Lower lobe of right lung (tissue), 2 donors: ENCODE data around the gene VSX2. TPM values are rescaled to one million over a fixed set of nuclear protein-coding genes. Genes with fewer than 3 reads are reported as not detected.

Experiments
- ATAC-seq, 2 donors: fragments of 200-7000 bp; cut with Tn5 transposase; one replicate each; pipeline ENCODE4 v1.9.1; 2020 to 2022; ENCODE audit warnings: mild to moderate bottlenecking in 2 of 2, moderate library complexity in 2 of 2
- DNase-seq: peaks from one replicate; pipeline ENCODE4 v3.0.0-alpha.2; 2020
- H3K27ac ChIP-seq: fragments of 200-600 bp; one replicate; pipeline ENCODE4 v1.8.0; 2022
- H3K27me3 ChIP-seq: fragments of 200-600 bp; one replicate; pipeline ENCODE4 v1.8.0; 2022; ENCODE audit warnings: low read depth
- H3K36me3 ChIP-seq: fragments of 200-600 bp; one replicate; pipeline ENCODE4 v1.8.0; 2022; ENCODE audit warnings: mild to moderate bottlenecking
- H3K4me1 ChIP-seq: fragments of 200-600 bp; one replicate; pipeline ENCODE4 v1.8.0; 2022
- H3K4me3 ChIP-seq: fragments of 200-600 bp; one replicate; pipeline ENCODE4 v1.8.0; 2022; ENCODE audit warnings: mild to moderate bottlenecking
- H3K9me3 ChIP-seq: fragments of 200-600 bp; one replicate; pipeline ENCODE4 v1.8.0; 2022
- intact Hi-C: fragments of 100-400 bp; cut with DNase I; formaldehyde crosslinking; loops from one replicate; pipeline ENCODE4 v1.11.0; 2022
- total RNA-seq: library from RNA; stranded (reverse); fragmentation: NEBNext Ultra II Directional; extraction: Animal tissue kit (Norgen Biotek cat#: 25700); gene quantifications from one replicate; pipeline ENCODE4 v1.2.1, GENCODE V29; 2021
- TF ChIP-seq, protein P1 (sequence below): fragments of 200-600 bp; IDR thresholded peaks from one replicate; pipeline ENCODE4 v1.8.0; 2022; ENCODE audit warnings: antibody characterized with exemption, mild to moderate bottlenecking
- donor health status: DM: no; HTN: yes; CAD: no; lungs with severe emphysema.

Gene VSX2
- total RNA-seq, 1 donor from 2014 or later: not detected

DNA sequence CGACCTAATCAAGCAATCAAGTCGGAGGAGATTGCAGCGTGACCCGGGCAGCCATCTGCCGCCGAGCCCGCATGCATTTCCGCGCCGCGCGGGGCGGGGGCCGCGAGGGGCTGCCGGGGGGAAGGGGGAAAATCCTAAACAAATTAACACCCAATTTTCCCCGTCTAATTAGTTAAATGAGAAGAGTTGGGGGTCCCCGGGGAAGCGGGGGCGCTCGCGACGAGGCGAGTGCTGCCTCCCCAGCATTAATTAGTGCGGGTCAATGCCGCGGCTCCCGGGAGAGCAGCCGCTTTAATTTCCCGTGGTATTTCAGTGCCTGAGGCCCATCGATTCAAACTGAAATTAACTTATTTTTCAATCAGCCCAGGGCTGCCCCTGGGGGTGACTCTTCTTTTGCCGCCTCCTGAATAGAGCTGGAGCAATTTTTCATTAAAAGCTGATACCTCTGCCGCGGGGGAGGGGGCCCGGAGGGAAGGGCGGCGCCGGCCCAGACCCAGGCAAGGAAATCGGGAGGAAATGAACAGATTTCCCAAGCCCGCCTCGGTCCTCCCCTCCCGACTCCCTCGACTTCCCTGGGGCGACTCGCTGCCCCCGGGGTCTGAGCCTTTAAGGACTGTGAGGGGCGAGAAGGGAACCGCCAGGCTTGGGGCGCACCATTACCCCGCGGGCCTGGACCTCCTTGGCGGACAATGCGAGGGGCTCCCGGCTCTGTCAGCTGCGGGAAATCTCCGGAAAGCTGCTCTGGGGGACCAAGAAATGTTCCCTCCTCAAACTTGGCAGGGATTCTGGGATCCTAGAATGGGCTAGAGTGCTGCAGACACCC lies 18.9 kb downstream of the VSX2 start:
- Histone ChIP-seq H3K36me3 (no peaks in the 10 kb centered on the region), H3K27ac (no peak overlapping the region), H3K4me1 (peaks cover 16% of the 10 kb centered on the region), H3K4me3 (peak overlapping the region; percentile 68), H3K27me3 (peaks cover 9% of the 10 kb centered on the region), H3K9me3 (no peaks in the 10 kb centered on the region)
- no peak for DNase-seq
- peak in 1 of 2 donors; percentile 31 for ATAC-seq
- TF ChIP-seq, protein P1, sequence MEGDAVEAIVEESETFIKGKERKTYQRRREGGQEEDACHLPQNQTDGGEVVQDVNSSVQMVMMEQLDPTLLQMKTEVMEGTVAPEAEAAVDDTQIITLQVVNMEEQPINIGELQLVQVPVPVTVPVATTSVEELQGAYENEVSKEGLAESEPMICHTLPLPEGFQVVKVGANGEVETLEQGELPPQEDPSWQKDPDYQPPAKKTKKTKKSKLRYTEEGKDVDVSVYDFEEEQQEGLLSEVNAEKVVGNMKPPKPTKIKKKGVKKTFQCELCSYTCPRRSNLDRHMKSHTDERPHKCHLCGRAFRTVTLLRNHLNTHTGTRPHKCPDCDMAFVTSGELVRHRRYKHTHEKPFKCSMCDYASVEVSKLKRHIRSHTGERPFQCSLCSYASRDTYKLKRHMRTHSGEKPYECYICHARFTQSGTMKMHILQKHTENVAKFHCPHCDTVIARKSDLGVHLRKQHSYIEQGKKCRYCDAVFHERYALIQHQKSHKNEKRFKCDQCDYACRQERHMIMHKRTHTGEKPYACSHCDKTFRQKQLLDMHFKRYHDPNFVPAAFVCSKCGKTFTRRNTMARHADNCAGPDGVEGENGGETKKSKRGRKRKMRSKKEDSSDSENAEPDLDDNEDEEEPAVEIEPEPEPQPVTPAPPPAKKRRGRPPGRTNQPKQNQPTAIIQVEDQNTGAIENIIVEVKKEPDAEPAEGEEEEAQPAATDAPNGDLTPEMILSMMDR: no peak
- intact Hi-C loops: loop anchor here (10.0 kb wide), 1 partner anchor 143 kb away; no protein-coding TSS in a partner anchor

DNA sequence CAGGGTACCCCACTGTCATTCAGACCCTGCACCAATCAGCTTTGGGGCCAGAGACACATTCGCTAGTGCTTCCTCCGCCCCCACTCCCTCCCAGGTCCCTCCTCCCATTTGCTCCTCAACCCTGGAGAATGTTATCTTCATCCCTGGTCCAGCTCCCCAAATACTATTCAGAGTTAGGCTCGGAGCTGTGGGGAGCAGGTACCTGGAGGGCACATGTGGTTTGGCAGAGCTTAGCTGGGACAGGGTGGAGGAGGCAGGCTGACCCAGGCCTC lies 19.5 kb downstream of the VSX2 start:
- intact Hi-C loops: loop anchor here (10.0 kb wide), 1 partner anchor 144 kb away; no protein-coding TSS in a partner anchor
- DNase-seq (no peak), ATAC-seq (no peak)
- H3K9me3 ChIP-seq: no peaks in the 10 kb centered on the region
- H3K27me3 ChIP-seq: peaks cover 9% of the 10 kb centered on the region
- TF ChIP-seq, protein P1: no peak
- H3K27ac ChIP-seq: no peak overlapping the region
- no peaks in the 10 kb centered on the region for H3K36me3 ChIP-seq
- H3K4me1 ChIP-seq: peaks cover 16% of the 10 kb centered on the region
- no peak overlapping the region for H3K4me3 ChIP-seq

DNA sequence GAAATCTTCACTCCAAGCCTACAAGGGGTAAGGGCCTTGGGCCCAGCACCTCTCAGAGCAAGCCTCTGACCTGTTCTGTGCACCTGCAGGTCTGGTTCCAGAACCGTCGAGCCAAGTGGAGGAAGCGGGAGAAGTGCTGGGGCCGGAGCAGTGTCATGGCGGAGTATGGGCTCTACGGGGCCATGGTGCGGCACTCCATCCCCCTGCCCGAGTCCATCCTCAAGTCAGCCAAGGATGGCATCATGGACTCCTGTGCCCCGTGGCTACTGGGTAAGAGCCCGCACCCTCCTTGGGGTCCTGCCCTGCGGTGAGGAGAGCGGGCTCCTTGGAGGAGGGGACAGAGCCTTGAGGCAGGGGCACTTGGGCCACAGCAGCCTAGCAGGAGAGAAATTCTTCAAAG lies 20.3 kb downstream of the VSX2 start:
- DNase-seq (no peak), ATAC-seq (no peak)
- Histone ChIP-seq H3K4me1 (peaks cover 16% of the 10 kb centered on the region), H3K9me3 (no peaks in the 10 kb centered on the region), H3K27me3 (peaks cover 9% of the 10 kb centered on the region), H3K36me3 (no peaks in the 10 kb centered on the region), H3K27ac (no peak overlapping the region), H3K4me3 (no peak overlapping the region)
- TF ChIP-seq, protein P1: no peak
- intact Hi-C loops: loop anchor here (10.0 kb wide), 1 partner anchor 145 kb away; no protein-coding TSS in a partner anchor

DNA sequence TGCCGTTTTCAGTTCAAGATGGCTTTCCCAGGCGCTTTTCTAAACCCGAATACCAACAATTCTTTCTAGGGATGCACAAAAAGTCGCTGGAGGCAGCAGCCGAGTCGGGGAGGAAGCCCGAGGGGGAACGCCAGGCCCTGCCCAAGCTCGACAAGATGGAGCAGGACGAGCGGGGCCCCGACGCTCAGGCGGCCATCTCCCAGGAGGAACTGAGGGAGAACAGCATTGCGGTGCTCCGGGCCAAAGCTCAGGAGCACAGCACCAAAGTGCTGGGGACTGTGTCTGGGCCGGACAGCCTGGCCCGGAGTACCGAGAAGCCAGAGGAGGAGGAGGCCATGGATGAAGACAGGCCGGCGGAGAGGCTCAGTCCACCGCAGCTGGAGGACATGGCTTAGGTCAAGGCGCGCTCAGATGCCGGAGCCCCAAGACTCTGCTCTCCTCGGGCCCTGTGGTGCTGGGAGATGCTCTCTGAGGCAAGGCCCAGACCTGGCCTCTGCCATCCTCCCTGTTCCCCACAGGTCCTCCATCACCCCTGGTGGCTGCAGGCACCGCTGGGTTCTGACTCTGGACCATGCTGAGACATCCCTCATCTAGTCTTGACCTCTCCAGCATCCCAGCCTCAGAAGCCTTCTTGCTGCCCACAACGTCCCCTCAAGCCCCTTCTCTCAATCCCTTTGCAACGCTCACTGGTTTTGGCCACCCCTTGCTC lies 21.4 kb downstream of the VSX2 start:
- TF ChIP-seq, protein P1: no peak
- Histone ChIP-seq H3K4me1 (peaks cover 16% of the 10 kb centered on the region), H3K27ac (no peak overlapping the region), H3K27me3 (peaks cover 9% of the 10 kb centered on the region), H3K4me3 (no peak overlapping the region), H3K36me3 (no peaks in the 10 kb centered on the region), H3K9me3 (no peaks in the 10 kb centered on the region)
- no peak for ATAC-seq
- no peak for DNase-seq
- intact Hi-C loops: no loop called here

DNA sequence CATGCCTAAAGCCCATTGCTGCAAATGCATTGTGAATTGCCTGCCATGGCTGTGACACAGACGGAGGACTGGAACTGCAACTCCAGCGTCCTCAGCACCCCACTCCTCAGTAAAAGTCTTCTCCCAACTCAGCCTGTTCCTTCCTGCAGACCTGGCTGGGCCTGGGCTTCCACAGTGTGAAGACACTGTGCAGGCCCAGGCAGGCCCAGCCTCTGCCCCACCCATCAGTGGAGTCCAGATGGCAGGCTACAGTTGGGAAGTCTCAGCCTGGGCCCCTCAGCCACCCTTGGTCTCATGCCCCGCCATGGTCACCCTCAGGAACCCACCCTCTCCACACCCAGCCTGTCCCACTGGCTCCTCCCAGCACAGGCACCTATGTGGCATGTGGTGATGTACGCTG lies 22.0 kb downstream of the VSX2 start:
- H3K27me3 ChIP-seq: peaks cover 9% of the 10 kb centered on the region
- no peak overlapping the region for H3K27ac ChIP-seq
- ATAC-seq (no peak), DNase-seq (no peak)
- TF ChIP-seq, protein P1: no peak
- no peaks in the 10 kb centered on the region for H3K36me3 ChIP-seq
- intact Hi-C loops: no loop called here
- H3K4me1 ChIP-seq: peaks cover 16% of the 10 kb centered on the region
- H3K4me3 ChIP-seq: no peak overlapping the region
- H3K9me3 ChIP-seq: no peaks in the 10 kb centered on the region
